HepG2 (cell line): Measurements from ENCODE around the gene ATP2B3. TPM values are rescaled to one million over a fixed set of nuclear protein-coding genes. Genes with fewer than 3 reads are reported as not detected.
A peak's percentile ranks its signal among the peaks of the same experiment; 100 is the strongest.

ENCODE experiments used
- AKNA ChIP-seq: sonication (generic); formaldehyde crosslinking; IDR thresholded peaks from 2 replicates; pipeline ENCODE4 v1.4.0; 2020; ENCODE audit warnings: missing genetic modification reagents, borderline replicate concordance
- ATF2 ChIP-seq: sonication (generic); formaldehyde crosslinking; IDR thresholded peaks from 2 replicates; pipeline ENCODE4 v1.4.0; 2020; ENCODE audit warnings: missing genetic modification reagents
- EP300 ChIP-seq, 3 experiments: sonication (generic) in 1 of 3; formaldehyde crosslinking in 1 of 3; IDR thresholded peaks; 2 replicates each; pipeline versions ENCODE4 v1.5.1 to v1.6.1; 2011 to 2020; ENCODE audit warnings: low read depth in 2 of 3, low read length in 2 of 3, borderline replicate concordance in 1 of 3, improper control_type of control experiment in 1 of 3, mild to moderate bottlenecking in 1 of 3, missing genetic modification reagents in 1 of 3, moderate library complexity in 1 of 3
- FOSL1 ChIP-seq: sonication (generic); formaldehyde crosslinking; IDR thresholded peaks from 2 replicates; pipeline ENCODE4 v1.9.0; 2021; ENCODE audit warnings: missing genetic modification reagents, borderline replicate concordance
- HDAC1 ChIP-seq: sonication (generic); formaldehyde crosslinking; IDR thresholded peaks from 2 replicates; pipeline ENCODE4 v1.5.1; 2020; ENCODE audit warnings: mild to moderate bottlenecking, missing genetic modification reagents
- KLF15 ChIP-seq: sonication (generic); formaldehyde crosslinking; IDR thresholded peaks from 2 replicates; pipeline ENCODE4 v1.8.1; 2023; ENCODE audit warnings: borderline replicate concordance, mild to moderate bottlenecking, inconsistent platforms, missing genetic modification reagents, mixed read lengths
- PHF8 ChIP-seq: sonication (generic); formaldehyde crosslinking; IDR thresholded peaks from 2 replicates; pipeline ENCODE4 v1.5.0; 2020; ENCODE audit warnings: missing genetic modification reagents
- SALL1 ChIP-seq: sonication (generic); formaldehyde crosslinking; IDR thresholded peaks from 2 replicates; pipeline ENCODE4 v1.8.0; 2022; ENCODE audit warnings: mild to moderate bottlenecking, missing genetic modification reagents
- SAP130 ChIP-seq: IDR thresholded peaks from 2 replicates; pipeline ENCODE4 v1.6.1; 2016; ENCODE audit warnings: low read depth
- TP53 ChIP-seq: sonication (generic); formaldehyde crosslinking; conservative IDR thresholded peaks from 2 replicates; pipeline ENCODE4 v1.4.0; 2020; ENCODE audit warnings: missing genetic modification reagents
- UBTF ChIP-seq: sonication (generic); formaldehyde crosslinking; IDR thresholded peaks from 2 replicates; pipeline ENCODE4 v1.4.0; 2020; ENCODE audit warnings: mild to moderate bottlenecking, missing genetic modification reagents
- ZMYM2 ChIP-seq: sonication (generic); formaldehyde crosslinking; IDR thresholded peaks from 2 replicates; pipeline ENCODE4 v1.8.0; 2022; ENCODE audit warnings: mild to moderate bottlenecking, missing genetic modification reagents
- ZNF549 ChIP-seq: sonication (generic); formaldehyde crosslinking; IDR thresholded peaks from 2 replicates; pipeline ENCODE4 v1.5.0; 2020; ENCODE audit warnings: missing genetic modification reagents
- ZNF639 ChIP-seq: conservative IDR thresholded peaks from 2 replicates; pipeline ENCODE4 v1.6.1; 2018; ENCODE audit warnings: missing genetic modification reagents
- ZNF740 ChIP-seq: sonication (generic); formaldehyde crosslinking; IDR thresholded peaks from 2 replicates; pipeline ENCODE4 v1.4.0; 2020; ENCODE audit warnings: missing genetic modification reagents
- ZNF891 ChIP-seq: sonication (generic); formaldehyde crosslinking; IDR thresholded peaks from 2 replicates; pipeline ENCODE4 v1.5.0; 2020; ENCODE audit warnings: mild to moderate bottlenecking, missing genetic modification reagents
- ZSCAN20 ChIP-seq: sonication (generic); formaldehyde crosslinking; IDR thresholded peaks from 2 replicates; pipeline ENCODE4 v1.4.0; 2020; ENCODE audit warnings: missing genetic modification reagents, mild to moderate bottlenecking, borderline replicate concordance
- ZSCAN21 ChIP-seq: sonication (generic); formaldehyde crosslinking; IDR thresholded peaks from 2 replicates; pipeline ENCODE4 v1.8.0; 2022; ENCODE audit warnings: mild to moderate bottlenecking, missing genetic modification reagents, moderate library complexity, borderline replicate concordance
- polyA plus RNA-seq, 8 experiments: library from polyadenylated mRNA; depleted of rRNA in 3 of 8; stranded (reverse) in 7 of 8; unstranded in 1 of 8; fragments of >200 nt; fragmentation: Illumina TruSeq in 4 of 8; extraction: Trizol in 4 of 8; gene quantifications; 2 replicates each; pipeline versions ENCODE4 v1.2.1 to v1.2.3, GENCODE V29; 2011 to 2016; ENCODE audit warnings: low read depth in 4 of 8, missing spikeins in 1 of 8, mixed read lengths in 1 of 8; ENCODE audit not compliant: insufficient read depth in 1 of 8
- total RNA-seq, 5 experiments: library from RNA; depleted of rRNA; stranded (reverse); fragments of >200 nt; fragmentation: Illumina TruSeq; extraction: Trizol; gene quantifications; 2 replicates each; pipeline ENCODE4 v1.2.3, GENCODE V29; 2016; ENCODE audit warnings: low read depth in 1 of 5

The ATP2B3 gene
- total and polyA plus RNA-seq, 2 of the 13 experiments (the other 11 are each of a cell fraction or from before 2014, with no cell fraction given), result not detected

GRCh38 chrX:153598541-153599191, 81.2 kb downstream of the ATP2B3 start, which contains the start of gene CCNQ (continued):
- TF ChIP-seq AKNA (CRISPR knock-in tag) (no peak), HDAC1 (CRISPR knock-in tag) (peak; percentile 16; the same call in 1 of the 2 replicates), ZSCAN20 (CRISPR knock-in tag) (0 out of 2 replicates have a peak, but pooled peaks have one; percentile 55), UBTF (CRISPR knock-in tag) (peak; percentile 70; the same call in 1 of the 2 replicates), TP53 (CRISPR knock-in tag) (no peak), ZNF549 (CRISPR knock-in tag) (no peak), ZSCAN21 (CRISPR knock-in tag) (peak; percentile 46; the same call in 1 of the 2 replicates), EP300 (IDR thresholded peaks at IDR 0.05; ENCODE audit: low read depth in 2 of 2, low read length in 2 of 2) (no peak), EP300 (CRISPR knock-in tag; IDR thresholded peaks at IDR 0.05; ENCODE audit: borderline replicate concordance) (no peak), ZNF891 (CRISPR knock-in tag) (0 out of 2 replicates have a peak, but pooled peaks have one; percentile 29), ATF2 (CRISPR knock-in tag) (no peak), ZNF740 (CRISPR knock-in tag) (no peak), SAP130 (CRISPR knock-in tag) (peak; percentile 47; the same call in 1 of the 2 replicates), PHF8 (CRISPR knock-in tag) (peak; percentile 44; the same call in 1 of the 2 replicates), KLF15 (CRISPR knock-in tag) (no peak), ZNF639 (no peak; the same call in 1 of the 2 replicates), SALL1 (CRISPR knock-in tag) (0 out of 2 replicates have a peak, but pooled peaks have one; percentile 27), ZMYM2 (CRISPR knock-in tag) (no peak), FOSL1 (CRISPR knock-in tag) (no peak)
